Hepatocyte (in vitro differentiated cells): Measurements from ENCODE around the gene MAST4. TPM values are rescaled to one million over a fixed set of nuclear protein-coding genes. Genes with fewer than 3 reads are reported as not detected.

ENCODE experiments used
- DNase-seq: peaks from one replicate; pipeline ENCODE4 v3.0.0-alpha.2; 2016; ENCODE audit warnings: low spot score
- H2AFZ ChIP-seq: fragments of 200-600 bp; sonication (generic); 2 replicates; pipeline ENCODE4 v1.6.0; 2016; ENCODE audit warnings: antibody characterized with exemption, mild to moderate bottlenecking
- H3K27ac ChIP-seq: fragments of 200-600 bp; sonication (generic); 2 replicates; pipeline ENCODE4 v1.5.1; 2016; ENCODE audit warnings: mild to moderate bottlenecking
- H3K27me3 ChIP-seq: fragments of 200-600 bp; sonication (generic); 2 replicates; pipeline ENCODE4 v1.6.1; 2016
- H3K36me3 ChIP-seq: fragments of 200-600 bp; sonication (generic); replicated peaks from 2 replicates; pipeline ENCODE4 v1.5.1; 2016; ENCODE audit warnings: low read depth; ENCODE audit not compliant: insufficient read depth
- H3K4me1 ChIP-seq: fragments of 200-600 bp; sonication (generic); 2 replicates; pipeline ENCODE4 v1.5.1; 2016; ENCODE audit warnings: mild to moderate bottlenecking, moderate library complexity; ENCODE audit not compliant: insufficient read depth
- H3K4me2 ChIP-seq: fragments of 200-600 bp; sonication (generic); 2 replicates; pipeline ENCODE4 v1.6.0; 2016
- H3K4me3 ChIP-seq: fragments of 200-600 bp; sonication (generic); 2 replicates; pipeline ENCODE4 v1.5.1; 2016; ENCODE audit warnings: mild to moderate bottlenecking
- H3K79me2 ChIP-seq: fragments of 200-600 bp; sonication (generic); 2 replicates; pipeline ENCODE4 v1.6.0; 2017; ENCODE audit warnings: mild to moderate bottlenecking
- H3K9me2 ChIP-seq: fragments of 200-600 bp; sonication (generic); replicated peaks from 2 replicates; pipeline ENCODE4 v1.6.0; 2017; ENCODE audit warnings: mild to moderate bottlenecking; ENCODE audit not compliant: insufficient read depth
- H3K9me3 ChIP-seq: fragments of 200-600 bp; sonication (generic); 2 replicates; pipeline ENCODE4 v1.5.1; 2016; ENCODE audit warnings: low read depth, mild to moderate bottlenecking
- H4K20me1 ChIP-seq: fragments of 200-600 bp; sonication (generic); 2 replicates; pipeline ENCODE4 v1.6.0; 2016; ENCODE audit warnings: mild to moderate bottlenecking; ENCODE audit not compliant: insufficient read depth, poor library complexity, severe bottlenecking
- CTCF ChIP-seq: fragments of 200-600 bp; sonication (generic); IDR thresholded peaks from 2 replicates; pipeline ENCODE4 v1.5.1; 2016; ENCODE audit warnings: antibody characterized with exemption, mild to moderate bottlenecking; ENCODE audit not compliant: poor library complexity
- EZH2 ChIP-seq: fragments of 200-600 bp; sonication (generic); IDR thresholded peaks from 2 replicates; pipeline ENCODE4 v1.6.1; 2016; ENCODE audit warnings: antibody characterized with exemption, mild to moderate bottlenecking, borderline replicate concordance
- EZH2phosphoT487 ChIP-seq: fragments of 200-600 bp; sonication (generic); IDR thresholded peaks from one replicate; pipeline ENCODE4 v1.6.1; 2018; ENCODE audit warnings: antibody characterized with exemption, mild to moderate bottlenecking, low read depth, moderate library complexity; ENCODE audit not compliant: unreplicated experiment, severe bottlenecking
- whole genome bisulfite sequencing: methylation state at CpG from one replicate; pipeline ENCODE4 v1.1.6; 2016; ENCODE audit warnings: low lambda C conversion rate; ENCODE audit errors: missing lambda C conversion rate; 5-methylcytosine and 5-hydroxymethylcytosine counted together
- polyA plus RNA-seq: library from polyadenylated mRNA; unstranded; fragments of >200 nt; fragmentation: Nextera tagmentation; extraction: Ambion mirVana; gene quantifications from 2 replicates; pipeline ENCODE4 v1.2.1, GENCODE V29; 2016
- total RNA-seq: library from RNA; depleted of rRNA; stranded (reverse); fragments of >200 nt; gene quantifications from 2 replicates; pipeline ENCODE4 v1.2.3, GENCODE V29; 2014

MAST4 gene
- total and polyA plus RNA-seq, 2 experiments from 2014 or later = 11.7 to 13.2 TPM

GRCh38 chr5:66669086-66669861 lies 73.1 kb downstream of the MAST4 start:
- TF ChIP-seq EZH2phosphoT487 (no peak), CTCF (no peak), EZH2 (no peak)
- 94% methylated on average over 5 of the region's 5 CpGs for WGBS
- Histone ChIP-seq H3K4me2 (no peak overlapping the region), H3K4me1 (no peaks in the 10 kb centered on the region), H3K27me3 (no peaks in the 10 kb centered on the region), H3K4me3 (no peak overlapping the region), H3K9me2 (no peaks in the 10 kb centered on the region), H2AFZ (no peak overlapping the region), H3K36me3 (no peaks in the 10 kb centered on the region), H3K9me3 (no peaks in the 10 kb centered on the region), H3K27ac (no peak overlapping the region), H4K20me1 (no peaks in the 10 kb centered on the region), H3K79me2 (no peaks in the 10 kb centered on the region)
- DNase-seq = no peak

GRCh38 chr5:66669862-66670195 lies 73.6 kb downstream of the MAST4 start:
- Histone ChIP-seq H3K4me1 (no peaks in the 10 kb centered on the region), H3K9me2 (no peaks in the 10 kb centered on the region), H3K79me2 (no peaks in the 10 kb centered on the region), H3K36me3 (no peaks in the 10 kb centered on the region), H3K9me3 (no peaks in the 10 kb centered on the region), H3K4me2 (no peak overlapping the region), H4K20me1 (no peaks in the 10 kb centered on the region), H3K4me3 (no peak overlapping the region), H3K27ac (no peak overlapping the region), H2AFZ (no peak overlapping the region), H3K27me3 (no peaks in the 10 kb centered on the region)
- no peak for TF ChIP-seq CTCF
- TF ChIP-seq EZH2phosphoT487 = no peak
- TF ChIP-seq EZH2 = no peak
- WGBS = 69% methylated on average over 3 of the region's 3 CpGs
- no peak for DNase-seq

- 85% methylated on average over 2 of the region's 2 CpGs for WGBS
- TF ChIP-seq EZH2phosphoT487 = no peak
- no peak for TF ChIP-seq EZH2
- no peak for TF ChIP-seq CTCF
- no peak overlapping the region for H2AFZ ChIP-seq
These were observed 75.1 kb downstream of the MAST4 start for GRCh38 chr5:66671305-66671704.

More at GRCh38 chr5:66671305-66671704, 75.1 kb downstream of the MAST4 start:
- DNase-seq = no peak
- no peaks in the 10 kb centered on the region for H4K20me1 ChIP-seq
- no peak overlapping the region for H3K4me3 ChIP-seq
- no peaks in the 10 kb centered on the region for H3K79me2 ChIP-seq
- no peak overlapping the region for H3K27ac ChIP-seq
- no peaks in the 10 kb centered on the region for H3K36me3 ChIP-seq
- no peak overlapping the region for H3K4me2 ChIP-seq
- H3K4me1 ChIP-seq = no peaks in the 10 kb centered on the region
- no peaks in the 10 kb centered on the region for H3K9me3 ChIP-seq
- no peaks in the 10 kb centered on the region for H3K27me3 ChIP-seq
- no peaks in the 10 kb centered on the region for H3K9me2 ChIP-seq
